Measurements from ENCODE around the gene ASIC2.

The ASIC2 gene

DNA sequence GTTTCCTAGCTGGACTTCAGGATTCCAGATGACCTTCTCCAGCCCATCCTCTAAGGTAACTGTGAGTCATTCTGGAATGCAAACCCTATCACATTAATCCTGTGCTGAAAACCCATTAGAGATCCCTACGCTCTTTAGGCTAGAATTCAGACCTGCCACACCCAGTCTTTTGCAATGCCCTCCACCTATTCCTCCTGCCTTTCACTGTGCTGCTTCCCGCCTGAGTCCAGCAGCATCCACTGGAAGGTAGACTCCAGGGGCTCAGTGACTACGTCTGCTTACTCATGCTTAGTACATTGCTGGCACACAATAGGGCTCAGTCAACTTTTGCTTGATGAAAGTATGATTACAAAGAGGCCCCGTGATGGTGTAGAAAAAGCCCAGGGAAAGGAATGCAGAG is 180.3 kb downstream of the ASIC2 start:
- DNase-seq: no peak

DNA sequence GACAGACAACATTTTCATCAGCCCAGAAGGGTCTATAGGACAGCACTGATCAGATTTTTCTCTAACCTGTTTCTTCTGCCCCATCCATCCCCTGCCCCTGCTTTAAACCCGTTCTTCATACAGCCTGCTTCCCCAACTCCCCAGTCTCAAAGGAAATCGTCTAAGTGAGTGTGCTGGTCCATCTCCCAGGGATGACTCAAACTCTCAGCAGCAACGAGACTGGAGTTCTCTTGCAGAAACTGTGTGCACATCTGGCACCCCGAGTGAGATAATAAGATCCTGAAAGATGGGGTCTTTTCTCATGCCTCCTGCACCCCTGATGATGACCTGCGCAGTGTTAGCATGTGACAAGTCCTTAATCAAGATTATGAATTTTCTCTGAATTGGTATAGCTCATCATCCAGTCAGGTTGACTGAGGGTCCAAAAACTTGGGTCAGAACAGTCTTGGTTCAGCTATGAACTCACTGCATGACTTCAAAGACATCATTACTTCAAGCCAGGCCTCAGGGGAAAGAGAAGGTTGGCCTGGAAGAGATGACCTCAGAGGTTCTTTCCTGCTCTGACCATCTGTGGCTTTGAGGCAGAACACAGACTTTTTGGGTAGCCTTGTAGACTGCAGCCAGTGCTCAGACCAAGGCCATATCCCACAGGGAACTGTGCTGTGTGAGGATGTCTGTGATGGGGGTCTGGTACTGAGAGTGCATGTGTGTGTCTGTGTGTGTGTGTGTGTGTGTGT is 183.6 kb downstream of the ASIC2 start:
- no peak for DNase-seq

DNA sequence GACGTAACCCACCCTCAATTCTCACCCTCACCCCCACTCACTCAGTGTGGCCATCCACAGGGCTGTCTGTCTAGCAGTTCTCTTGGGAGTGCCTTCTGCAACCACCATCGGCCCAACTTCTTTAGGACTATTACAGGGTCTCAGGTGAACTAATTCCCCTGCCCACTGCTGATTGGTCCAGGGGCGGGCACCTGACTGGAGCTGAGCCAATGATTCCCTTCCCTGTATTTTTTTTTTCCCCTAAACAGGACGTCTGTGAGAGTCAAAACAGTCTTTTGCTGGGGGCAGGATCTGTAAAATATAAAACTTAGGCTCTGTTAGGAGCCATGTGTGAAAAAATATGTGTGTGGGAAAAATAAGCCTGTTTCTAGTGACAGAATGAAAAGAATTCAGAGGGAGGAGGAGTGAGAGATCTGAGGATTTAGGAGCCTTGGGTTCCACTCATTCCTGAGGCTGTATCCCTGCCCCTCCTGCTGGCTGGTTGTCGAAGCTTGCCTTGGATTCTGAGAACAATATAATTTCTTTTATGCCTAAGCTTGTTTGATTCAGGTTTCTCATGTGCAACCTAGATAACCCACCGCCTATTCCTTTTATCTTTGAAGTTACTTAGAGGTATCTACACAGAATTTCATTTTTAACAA is 186.4 kb downstream of the ASIC2 start:
- DNase-seq: no peak

DNA sequence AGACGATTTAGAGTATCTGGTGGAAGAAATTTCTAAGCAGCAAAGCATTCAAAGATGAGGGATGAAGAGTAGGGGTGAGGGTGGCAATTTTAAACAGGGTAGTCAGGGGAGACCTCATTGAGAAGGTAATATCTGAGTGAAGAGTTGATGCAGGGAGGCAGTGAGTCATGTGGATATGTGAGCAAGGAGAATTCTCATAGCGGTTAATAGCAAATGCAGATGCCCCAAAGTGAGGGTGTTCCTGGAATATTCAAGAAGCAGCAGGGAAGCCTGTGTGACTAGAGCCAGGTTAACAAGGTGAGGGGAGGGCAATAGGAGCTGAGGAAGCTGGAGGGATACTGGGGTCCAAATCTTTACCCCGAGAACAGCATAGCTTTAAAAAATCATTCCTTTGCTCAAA is 187.2 kb downstream of the ASIC2 start:
- DNase-seq: no peak

DNA sequence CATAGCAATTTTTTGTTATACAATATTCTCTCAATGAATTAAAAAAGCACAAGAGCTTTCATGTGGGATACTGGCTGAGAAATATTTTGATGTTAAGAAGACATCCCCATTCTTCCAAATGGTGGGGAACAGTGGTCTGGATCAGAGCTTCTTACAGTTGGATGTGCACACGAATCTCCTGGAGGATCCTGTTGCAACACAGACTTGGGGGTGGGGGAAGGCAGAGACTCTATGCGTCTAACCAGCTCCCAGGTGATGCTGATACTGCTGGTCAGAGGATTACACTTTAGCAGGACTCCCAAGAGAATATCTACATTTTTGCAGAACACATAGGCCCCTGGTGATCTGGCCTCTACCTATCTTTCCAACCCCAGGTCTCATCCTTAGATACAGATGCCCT is 193.2 kb downstream of the ASIC2 start:
- no peak for DNase-seq

DNA sequence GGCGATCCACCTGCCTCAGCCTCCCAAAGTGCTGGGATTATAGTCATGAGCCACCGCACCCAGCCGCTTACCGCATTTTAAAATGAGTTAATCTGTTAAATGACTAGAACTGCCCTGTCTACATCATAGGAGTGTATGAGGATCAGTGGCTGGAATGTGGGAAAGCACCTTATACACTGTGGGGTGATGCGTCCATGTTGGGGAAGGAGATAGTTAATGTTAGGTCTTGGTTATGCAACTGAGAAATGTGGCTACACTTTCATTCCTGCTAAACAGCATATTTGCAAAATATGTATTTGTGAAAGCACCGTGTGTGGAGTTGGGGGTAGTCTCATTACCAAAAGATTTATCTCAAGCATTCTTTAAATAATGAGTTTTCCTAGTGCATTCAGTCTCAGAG is 193.8 kb downstream of the ASIC2 start:
- no peak for DNase-seq

DNA sequence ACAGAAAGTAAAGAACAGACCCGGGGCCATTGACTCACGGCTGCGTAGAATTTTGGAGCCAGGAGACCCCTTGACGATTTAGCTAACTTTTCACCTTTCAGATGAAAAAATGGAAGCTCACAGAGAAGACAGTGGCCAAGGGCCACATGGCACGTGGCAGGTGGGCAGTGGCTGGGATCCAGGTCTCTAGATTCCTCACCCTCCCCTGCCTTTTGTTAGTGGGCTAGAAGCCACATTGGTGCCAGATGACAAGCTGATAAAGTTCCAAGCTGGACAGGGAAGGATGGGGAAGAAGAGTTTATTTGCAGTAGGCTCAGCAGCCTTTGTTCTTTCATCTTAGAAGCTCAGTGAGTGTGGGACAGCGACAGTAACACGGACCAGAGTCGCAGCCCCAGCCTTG is 195.7 kb downstream of the ASIC2 start:
- DNase-seq: no peak

DNA sequence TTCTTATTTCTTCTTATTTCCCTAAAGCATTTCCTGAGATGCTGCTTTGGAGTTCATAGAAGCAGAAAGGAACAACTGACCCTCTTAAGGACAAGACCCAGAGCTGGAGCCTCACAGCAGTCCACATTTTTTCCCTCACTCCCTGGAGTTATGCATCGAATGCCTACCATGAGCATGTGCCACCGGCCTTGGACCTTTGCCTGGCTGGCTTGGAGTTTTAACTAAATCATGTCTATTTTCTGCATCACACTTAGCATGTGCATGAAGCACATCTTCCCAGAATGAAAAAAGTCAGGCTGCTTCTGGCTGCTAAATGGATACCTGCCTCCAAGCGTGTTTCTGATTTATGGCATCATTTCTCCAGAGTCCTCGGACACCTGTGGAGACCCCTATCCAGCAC is 196.9 kb downstream of the ASIC2 start:
- no peak for DNase-seq

DNA sequence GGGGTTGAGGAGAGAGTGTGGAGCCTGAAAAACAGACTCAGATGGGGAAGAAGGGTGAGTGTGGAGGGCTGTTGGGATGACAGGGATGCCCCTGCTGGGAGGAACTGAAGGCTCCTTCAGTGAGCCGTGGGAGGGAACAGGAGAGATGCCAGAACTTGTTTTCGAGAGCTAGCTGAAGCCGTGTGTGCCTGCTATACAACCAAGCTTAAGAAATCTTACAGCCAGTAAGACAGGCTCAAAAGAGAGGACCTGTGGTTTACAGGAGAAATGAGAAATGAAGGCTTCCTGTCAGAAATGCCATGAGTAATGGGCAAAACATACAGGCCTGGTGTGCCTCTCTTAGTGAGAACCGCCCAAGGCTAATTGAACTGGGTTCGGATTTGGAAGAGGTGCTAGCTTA is 201.8 kb downstream of the ASIC2 start:
- DNase-seq: no peak

DNA sequence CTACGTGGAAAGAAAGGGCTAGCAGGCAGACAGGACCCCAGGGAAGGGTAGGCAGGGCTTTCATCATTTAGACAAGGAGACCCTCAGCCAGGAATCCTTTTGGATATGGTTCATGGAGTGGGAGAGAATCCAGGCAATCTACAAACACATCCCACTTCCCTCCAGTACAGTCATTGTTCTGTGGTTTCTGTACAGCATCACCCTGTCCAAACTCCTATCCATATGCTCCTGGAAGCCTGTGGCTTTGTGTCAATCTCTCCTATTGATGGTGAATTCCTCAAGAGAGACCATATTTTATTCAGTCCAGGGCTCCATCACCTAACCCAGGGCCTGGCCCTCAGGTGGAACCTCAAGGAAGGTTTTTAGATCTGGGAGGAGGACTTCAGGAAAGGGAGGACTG is 202.3 kb downstream of the ASIC2 start:
- no peak for DNase-seq

DNA sequence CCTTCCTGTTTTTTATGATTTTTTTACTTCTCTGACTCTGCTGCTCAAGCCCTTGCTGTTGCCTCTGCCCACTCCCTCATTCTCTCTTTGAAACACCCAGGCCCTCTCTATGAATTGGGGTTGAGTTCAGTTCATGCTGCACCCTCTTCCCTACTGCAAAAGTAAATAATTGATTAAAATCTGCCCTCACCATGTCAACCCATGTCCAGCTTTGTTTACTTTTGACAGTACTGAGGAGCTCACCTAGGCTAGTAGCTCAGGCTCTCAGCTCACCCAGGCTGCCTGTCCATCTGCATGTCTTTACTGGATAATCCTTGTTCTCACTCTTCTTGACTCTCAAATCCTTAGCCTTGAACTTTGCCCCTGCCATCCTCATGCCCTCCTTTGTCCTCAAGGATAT is 206.2 kb downstream of the ASIC2 start:
- no peak for DNase-seq

DNA sequence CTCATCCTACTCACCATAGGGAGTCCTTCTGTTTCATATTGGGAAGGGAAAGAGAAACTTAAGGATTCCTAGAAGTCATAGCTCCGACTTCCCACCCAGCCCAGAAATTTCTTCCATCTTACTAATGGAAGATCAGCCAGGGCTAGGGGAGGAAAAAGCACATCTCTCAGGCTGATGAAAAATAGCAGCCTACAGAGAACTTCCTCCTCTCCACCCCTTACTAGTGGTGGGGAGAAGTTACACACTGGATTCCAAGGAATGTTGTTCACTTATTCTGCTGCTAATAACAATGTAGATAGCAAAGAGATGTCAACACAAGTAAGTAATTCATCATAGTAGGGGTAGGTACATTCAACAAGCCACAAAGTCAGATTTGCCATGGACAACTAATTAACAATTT is 207.1 kb downstream of the ASIC2 start:
- DNase-seq: no peak

DNA sequence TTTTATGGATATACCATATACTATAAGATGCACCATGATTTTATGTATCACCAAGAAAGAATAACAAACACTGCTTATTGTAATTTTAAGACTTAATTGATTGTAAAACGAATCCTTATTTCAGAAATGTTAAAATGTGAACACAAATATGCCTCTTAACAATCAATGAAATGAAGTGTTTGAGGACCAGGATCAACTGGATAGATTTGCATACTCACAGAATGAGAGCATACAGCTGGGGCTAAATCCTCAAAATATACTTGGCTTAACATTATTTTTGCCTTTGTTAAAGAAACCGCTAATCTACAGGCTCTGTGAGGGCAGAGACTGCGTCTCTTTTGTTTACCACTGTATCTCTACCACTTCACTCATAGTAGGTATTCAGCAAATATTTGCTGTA is 207.8 kb downstream of the ASIC2 start:
- DNase-seq: no peak

DNA sequence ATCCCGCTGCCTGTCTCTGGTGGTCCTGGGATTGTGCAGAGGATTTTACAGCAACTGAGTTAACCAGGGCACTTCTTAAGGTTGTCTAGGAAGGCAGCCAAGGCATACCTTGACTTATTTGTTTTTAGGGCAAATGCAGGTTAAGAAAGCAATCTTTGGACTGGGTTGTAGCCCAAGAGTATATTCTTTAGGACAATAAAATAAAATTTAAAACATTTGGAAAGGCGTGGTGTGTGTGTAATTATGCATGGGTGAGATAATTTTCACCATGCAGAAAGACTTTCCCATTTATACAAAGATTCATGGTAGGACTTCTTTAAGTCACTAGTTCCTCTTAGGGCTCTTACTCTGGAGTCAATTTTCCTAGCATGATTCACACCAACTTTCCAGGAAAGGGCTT is 208.3 kb downstream of the ASIC2 start:
- DNase-seq: no peak

DNA sequence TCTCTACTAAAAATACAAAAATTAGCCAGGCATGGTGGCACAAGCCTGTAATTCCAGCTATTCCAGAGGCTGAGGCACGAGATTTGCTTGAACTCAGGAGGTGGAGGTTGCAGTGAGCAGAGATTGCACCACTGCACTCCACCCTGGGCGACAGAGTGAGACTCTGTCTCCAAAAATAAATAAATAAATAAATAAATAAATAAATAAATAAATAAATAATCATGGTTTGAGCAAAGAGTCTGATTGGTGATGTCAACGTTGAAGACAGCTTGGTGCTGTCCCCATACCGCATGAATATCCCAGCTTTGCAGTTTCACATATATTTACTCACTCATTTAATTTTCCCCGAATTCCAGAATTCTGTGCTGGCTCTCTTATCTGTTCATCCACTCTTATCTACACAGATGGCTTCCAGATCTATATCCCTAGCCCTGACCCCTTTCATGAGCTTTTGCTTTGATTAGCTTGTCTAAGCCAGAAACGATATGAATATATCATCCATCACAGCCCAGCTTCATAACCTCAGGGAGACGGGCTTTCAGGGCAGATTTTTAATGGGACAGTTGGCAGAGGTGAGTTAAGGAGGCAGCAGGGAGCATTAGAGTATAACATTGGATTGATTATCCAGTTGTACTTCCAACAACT is 210.4 kb downstream of the ASIC2 start:
- DNase-seq: no peak

DNA sequence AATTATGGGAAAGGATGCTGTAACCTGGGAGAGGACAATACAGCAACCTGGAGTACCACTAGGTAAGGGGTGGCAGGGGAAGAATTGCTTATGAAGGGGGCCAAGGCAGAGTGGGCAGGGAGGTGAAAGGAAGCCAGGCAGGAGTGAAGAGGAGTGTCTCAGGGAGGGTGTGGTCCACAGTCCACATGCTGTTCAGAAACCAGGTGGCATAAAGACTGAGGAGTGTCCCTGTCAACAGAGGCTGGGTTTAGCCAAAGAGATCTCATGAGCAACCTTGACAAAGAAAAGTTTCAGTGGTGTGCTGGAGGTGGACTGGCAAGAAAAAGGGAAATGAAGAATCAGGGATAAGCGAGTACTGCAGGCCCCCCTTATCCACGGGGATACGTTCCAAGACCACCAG is 213.0 kb downstream of the ASIC2 start:
- DNase-seq: no peak

DNA sequence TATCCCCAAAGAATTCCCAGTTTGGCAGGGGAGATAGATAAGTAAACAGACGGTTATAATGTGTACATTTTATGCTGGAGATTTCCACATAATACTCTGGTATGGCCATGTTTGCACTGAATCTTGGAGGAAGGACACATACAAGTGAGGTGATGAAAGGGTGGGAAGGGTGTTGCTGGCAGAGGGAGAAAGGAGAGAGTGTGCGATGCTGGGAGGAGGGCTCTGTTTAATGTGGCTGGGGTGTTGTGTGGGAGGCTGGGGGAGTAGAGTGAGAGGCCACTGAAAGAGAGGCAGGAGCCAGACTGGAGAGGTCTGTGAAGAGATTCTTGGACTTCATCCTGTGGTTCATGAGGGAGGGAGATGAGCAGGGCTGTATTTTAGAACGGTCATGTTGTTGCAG is 213.9 kb downstream of the ASIC2 start:
- DNase-seq: no peak

DNA sequence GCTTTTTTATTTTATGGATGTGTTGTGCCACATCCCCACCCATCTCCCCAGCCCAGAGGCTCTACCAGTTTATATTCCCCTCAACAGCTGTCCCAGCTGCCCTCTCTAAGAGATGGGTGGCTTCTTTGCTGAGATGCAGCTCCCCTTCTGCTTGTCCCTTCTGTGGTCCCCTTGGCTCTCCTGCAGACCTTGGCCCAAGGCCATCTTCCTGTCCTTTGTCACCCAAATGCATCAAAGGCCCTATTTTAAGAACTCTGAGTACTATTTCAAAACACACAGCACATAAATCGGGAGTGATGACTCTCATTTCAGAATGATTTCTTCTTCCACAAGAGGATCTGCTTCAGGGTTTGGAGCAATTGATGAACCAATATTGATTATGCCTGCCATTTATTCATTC is 216.1 kb downstream of the ASIC2 start:
- DNase-seq: no peak

DNA sequence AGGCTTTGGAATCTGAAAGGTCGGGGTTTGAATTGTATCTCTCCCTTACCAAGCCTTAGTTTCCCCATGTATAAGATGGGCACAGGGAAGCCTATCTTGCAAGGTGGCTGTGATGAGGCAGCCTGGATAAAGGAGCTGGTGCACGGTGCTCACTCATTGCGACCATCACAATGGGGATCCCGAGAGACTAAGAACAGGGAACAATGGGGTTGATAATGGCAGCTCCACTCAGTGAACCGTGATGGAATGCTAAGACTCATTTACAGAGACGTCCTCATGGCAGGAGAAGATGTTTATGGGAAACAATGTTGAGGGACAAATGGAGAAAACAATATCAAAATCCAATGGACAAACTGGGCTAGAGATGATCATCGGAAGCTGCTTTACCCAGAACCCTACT is 219.7 kb downstream of the ASIC2 start:
- no peak for DNase-seq

DNA sequence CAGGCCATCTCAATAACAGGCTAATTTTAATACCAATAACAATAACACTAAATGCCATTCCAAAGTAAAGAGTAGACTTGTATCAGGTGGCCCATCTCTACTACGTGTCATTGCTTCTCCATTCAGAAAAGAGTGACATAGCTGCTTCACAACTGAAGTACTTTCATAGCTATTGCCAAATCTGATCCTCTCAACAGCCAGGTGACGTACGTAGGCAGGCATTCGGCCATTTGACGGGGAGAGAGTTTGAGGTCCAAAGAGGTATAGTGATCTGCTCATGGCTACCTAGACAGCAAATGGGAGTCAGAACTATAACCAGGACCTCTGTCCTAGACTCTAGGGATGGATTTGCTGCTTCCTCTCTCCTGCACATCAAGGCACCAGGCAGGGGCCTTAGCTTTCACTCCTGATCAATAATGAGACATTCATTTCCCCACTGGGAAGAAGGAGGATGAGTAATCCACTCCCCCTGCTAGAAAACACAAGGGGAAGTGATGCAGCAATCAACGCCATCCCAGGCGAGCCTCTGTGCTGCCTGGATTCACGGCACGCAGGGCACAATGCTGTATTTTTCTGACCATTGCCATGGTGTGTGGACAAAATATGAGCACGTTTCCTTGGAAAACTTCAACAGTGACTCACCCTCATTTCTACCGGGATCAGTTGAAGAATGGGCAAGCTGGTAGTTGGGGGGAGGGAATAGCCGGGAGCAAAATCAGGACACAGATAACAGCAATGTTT is 220.5 kb downstream of the ASIC2 start:
- no peak for DNase-seq

DNA sequence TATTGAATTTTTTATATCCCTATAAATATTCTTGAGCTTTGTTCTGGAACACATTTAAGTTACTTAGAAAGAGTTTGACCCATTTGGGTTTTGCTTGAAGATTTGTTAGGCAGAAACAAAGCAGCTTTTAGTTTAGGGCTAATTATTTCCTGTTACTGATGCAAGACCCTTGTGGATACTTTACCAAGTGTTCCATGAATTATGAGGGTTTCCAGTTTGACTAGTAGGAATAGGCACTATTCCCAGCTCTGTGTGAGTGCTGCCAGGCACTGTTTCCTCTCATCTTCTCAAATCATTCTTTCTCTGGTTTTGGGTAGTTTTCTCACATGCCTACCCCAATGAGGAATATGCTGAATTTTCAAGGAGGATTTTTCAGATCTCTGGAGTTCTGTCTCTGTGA is 221.4 kb downstream of the ASIC2 start:
- DNase-seq: no peak

DNA sequence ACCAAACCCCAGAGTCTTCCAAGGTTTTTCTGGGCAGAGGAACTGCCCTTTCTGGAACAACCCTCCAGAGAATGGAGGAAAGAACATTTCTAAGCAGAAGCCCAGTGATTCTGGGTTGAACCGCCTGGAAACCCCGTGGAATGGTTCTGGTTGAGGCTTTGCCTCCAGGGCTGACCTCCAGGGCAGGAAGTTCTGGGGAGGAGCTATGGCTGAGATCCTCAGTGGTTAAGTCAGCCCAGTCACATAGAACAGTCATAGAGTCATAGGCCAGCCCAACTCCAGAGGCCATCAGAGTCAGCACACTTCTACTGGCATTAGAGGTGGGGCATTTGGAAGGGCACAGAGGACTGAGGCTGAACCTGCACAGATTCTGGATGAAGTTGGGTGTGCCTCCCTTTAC is 235.5 kb downstream of the ASIC2 start:
- no peak for DNase-seq

DNA sequence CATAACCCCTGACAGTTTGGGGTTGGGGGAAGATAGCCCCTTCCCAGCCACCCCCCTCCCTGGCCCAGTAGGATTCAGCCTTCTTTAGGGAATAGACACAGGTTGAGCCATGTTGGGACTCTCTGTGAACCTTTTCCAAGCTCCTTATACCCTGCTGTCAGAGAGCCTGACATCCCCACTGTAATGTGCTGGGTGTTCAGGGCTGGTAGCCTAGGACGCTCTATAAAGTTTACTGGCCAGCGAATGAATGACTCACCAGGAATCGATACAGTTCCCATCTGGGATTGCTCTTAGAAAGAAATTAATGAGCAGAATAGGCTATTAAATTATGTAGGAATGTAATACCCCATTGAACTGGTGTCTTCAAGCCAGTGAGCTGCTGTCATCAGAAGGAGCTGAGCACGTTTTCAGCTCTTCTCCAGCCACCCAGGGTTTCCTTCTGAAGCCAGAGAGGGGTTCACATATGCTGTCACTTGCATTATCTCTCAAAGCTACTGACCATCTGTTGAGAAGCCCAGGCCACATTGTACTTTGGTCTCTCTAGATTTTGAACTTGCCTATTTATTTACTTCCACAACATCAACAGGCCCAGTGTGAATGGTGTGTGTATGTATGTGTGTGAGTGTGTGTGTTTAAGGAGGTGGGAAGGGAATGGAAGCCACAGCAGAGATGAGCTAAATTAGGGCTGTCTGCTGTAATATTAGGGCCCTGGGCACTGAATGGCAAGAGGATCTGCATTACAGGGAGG is 236.5 kb downstream of the ASIC2 start:
- DNase-seq: no peak

Data from amniotic stem cell (primary cell).